NT2/D1 (cell line): Measurements from ENCODE around the gene MSRB3.

Experiments used
- DNase-seq: peaks from one replicate; pipeline ENCODE4 v3.0.0-alpha.2; 2011; ENCODE audit warnings: low read depth, low spot score
- H3K27me3 ChIP-seq: 2 replicates; pipeline ENCODE4 v1.6.0; 2011; ENCODE audit warnings: mild to moderate bottlenecking; ENCODE audit not compliant: insufficient read length, insufficient read depth
- H3K36me3 ChIP-seq: 2 replicates; pipeline ENCODE4 v1.6.1; 2011; ENCODE audit warnings: mild to moderate bottlenecking, low read length, mixed read lengths; ENCODE audit not compliant: insufficient read depth, insufficient read length
- H3K4me1 ChIP-seq: 2 replicates; pipeline ENCODE4 v1.5.1; 2011; ENCODE audit not compliant: insufficient read depth, insufficient read length
- H3K4me3 ChIP-seq: 2 replicates; pipeline ENCODE4 v1.5.1; 2011; ENCODE audit warnings: low read depth; ENCODE audit not compliant: insufficient read length
- H3K9ac ChIP-seq: 2 replicates; pipeline ENCODE4 v1.6.0; 2011; ENCODE audit warnings: low read depth; ENCODE audit not compliant: insufficient read length
- H3K9me3 ChIP-seq: 2 replicates; pipeline ENCODE4 v1.5.1; 2011; ENCODE audit warnings: mild to moderate bottlenecking, low read length; ENCODE audit not compliant: insufficient read depth
- SUZ12 ChIP-seq: IDR thresholded peaks from 2 replicates; pipeline ENCODE4 v1.6.1; 2011; ENCODE audit not compliant: insufficient read length, insufficient read depth; ENCODE audit errors: extremely low read depth
- YY1 ChIP-seq: IDR thresholded peaks from 2 replicates; pipeline ENCODE4 v1.6.1; 2011; ENCODE audit not compliant: insufficient read length, insufficient read depth
- ZNF274 ChIP-seq: IDR thresholded peaks from 2 replicates; pipeline ENCODE4 v1.6.1; 2011; ENCODE audit warnings: mild to moderate bottlenecking, low read depth, low read length

The MSRB3 gene

GRCh38 chr12:65420941-65421340 is 142.5 kb downstream of the MSRB3 start:
- no peaks in the 10 kb centered on the region for H3K36me3 ChIP-seq
- no peak overlapping the region for H3K9ac ChIP-seq
- no peak for DNase-seq
- TF ChIP-seq SUZ12: no peak
- TF ChIP-seq YY1: no peak
- TF ChIP-seq ZNF274: no peak
- no peaks in the 10 kb centered on the region for H3K27me3 ChIP-seq
- no peak overlapping the region for H3K4me3 ChIP-seq
- peaks cover 24% of the 10 kb centered on the region for H3K9me3 ChIP-seq
- no peaks in the 10 kb centered on the region for H3K4me1 ChIP-seq

- no peaks in the 10 kb centered on the region for H3K4me1 ChIP-seq
- no peak for DNase-seq
- H3K9ac ChIP-seq: no peak overlapping the region
- TF ChIP-seq SUZ12: no peak
- H3K4me3 ChIP-seq: no peak overlapping the region
- peaks cover 11% of the 10 kb centered on the region for H3K9me3 ChIP-seq
- H3K36me3 ChIP-seq: no peaks in the 10 kb centered on the region
- no peaks in the 10 kb centered on the region for H3K27me3 ChIP-seq
Observed at GRCh38 chr12:65427646-65428045, 149.2 kb downstream of the MSRB3 start.

- no peak for DNase-seq
- Histone ChIP-seq H3K27me3 (no peaks in the 10 kb centered on the region), H3K4me1 (no peaks in the 10 kb centered on the region), H3K9me3 (peaks cover 13% of the 10 kb centered on the region), H3K9ac (no peak overlapping the region), H3K36me3 (no peaks in the 10 kb centered on the region), H3K4me3 (no peak overlapping the region)
- no peak for TF ChIP-seq SUZ12
- TF ChIP-seq YY1: no peak
- no peak for TF ChIP-seq ZNF274
Observed at GRCh38 chr12:65430006-65430405, 151.5 kb downstream of the MSRB3 start.

GRCh38 chr12:65430571-65431306 is 152.3 kb downstream of the MSRB3 start:
- TF ChIP-seq SUZ12: no peak
- no peak for TF ChIP-seq YY1
- TF ChIP-seq ZNF274: no peak
- no peaks in the 10 kb centered on the region for H3K4me1 ChIP-seq
- DNase-seq: no peak
- no peak overlapping the region for H3K9ac ChIP-seq
- no peaks in the 10 kb centered on the region for H3K27me3 ChIP-seq
- no peak overlapping the region for H3K4me3 ChIP-seq
- no peaks in the 10 kb centered on the region for H3K36me3 ChIP-seq
- H3K9me3 ChIP-seq: peaks cover 8% of the 10 kb centered on the region; the same call in 1 of the 2 replicates

GRCh38 chr12:65432114-65432513 is 153.6 kb downstream of the MSRB3 start:
- Histone ChIP-seq H3K4me3 (no peak overlapping the region), H3K36me3 (no peaks in the 10 kb centered on the region), H3K9me3 (peaks cover 8% of the 10 kb centered on the region; the same call in 1 of the 2 replicates), H3K9ac (no peak overlapping the region), H3K27me3 (no peaks in the 10 kb centered on the region), H3K4me1 (no peaks in the 10 kb centered on the region)
- TF ChIP-seq ZNF274 (no peak), SUZ12 (no peak)
- no peak for DNase-seq

- Histone ChIP-seq H3K4me1 (no peaks in the 10 kb centered on the region), H3K9me3 (peaks cover 8% of the 10 kb centered on the region; the same call in 1 of the 2 replicates), H3K36me3 (no peaks in the 10 kb centered on the region), H3K4me3 (no peak overlapping the region), H3K27me3 (no peaks in the 10 kb centered on the region), H3K9ac (no peak overlapping the region)
- TF ChIP-seq ZNF274 (no peak), YY1 (no peak)
- no peak for DNase-seq
Observed at GRCh38 chr12:65432651-65433050, 154.2 kb downstream of the MSRB3 start.

GRCh38 chr12:65434737-65435136 is 156.3 kb downstream of the MSRB3 start:
- DNase-seq: no peak
- no peak overlapping the region for H3K4me3 ChIP-seq
- no peaks in the 10 kb centered on the region for H3K36me3 ChIP-seq
- TF ChIP-seq YY1: no peak
- TF ChIP-seq SUZ12: no peak
- TF ChIP-seq ZNF274: no peak
- H3K9me3 ChIP-seq: peaks cover 8% of the 10 kb centered on the region; the same call in 1 of the 2 replicates
- no peak overlapping the region for H3K9ac ChIP-seq
- no peaks in the 10 kb centered on the region for H3K4me1 ChIP-seq
- no peaks in the 10 kb centered on the region for H3K27me3 ChIP-seq

DNA sequence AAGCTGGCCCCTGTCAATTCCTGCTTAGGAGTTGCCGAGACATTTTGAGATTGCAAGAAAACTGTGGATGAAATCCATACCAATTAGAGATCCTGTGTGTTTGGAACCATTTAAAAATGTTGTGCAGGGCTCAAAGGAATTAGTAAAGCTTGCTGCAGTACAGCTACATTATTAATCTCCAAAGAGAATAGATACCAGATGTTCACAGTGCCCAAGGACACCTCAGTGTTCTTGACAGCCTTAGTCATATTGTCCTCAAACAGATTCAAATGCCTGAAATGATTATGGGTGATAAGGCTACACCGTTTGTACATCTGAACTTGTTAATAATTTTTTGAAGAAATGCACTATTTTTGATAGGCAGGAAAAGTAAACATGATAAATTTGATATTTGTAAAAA is 164.6 kb downstream of the MSRB3 start:
- Histone ChIP-seq H3K9me3 (no peaks in the 10 kb centered on the region), H3K4me3 (no peak overlapping the region), H3K9ac (no peak overlapping the region), H3K36me3 (no peaks in the 10 kb centered on the region), H3K27me3 (no peaks in the 10 kb centered on the region), H3K4me1 (no peaks in the 10 kb centered on the region)
- no peak for DNase-seq
- TF ChIP-seq YY1 (no peak), SUZ12 (no peak), ZNF274 (no peak)
